Measurements from ENCODE around the gene FANCD2. TPM values are rescaled to one million over a fixed set of nuclear protein-coding genes. Genes with fewer than 3 reads are reported as not detected.

FANCD2 gene
- total RNA-seq, 6 donors from 2014 or later, result 3.0 to 23.0 (median 5.8) TPM

DNA sequence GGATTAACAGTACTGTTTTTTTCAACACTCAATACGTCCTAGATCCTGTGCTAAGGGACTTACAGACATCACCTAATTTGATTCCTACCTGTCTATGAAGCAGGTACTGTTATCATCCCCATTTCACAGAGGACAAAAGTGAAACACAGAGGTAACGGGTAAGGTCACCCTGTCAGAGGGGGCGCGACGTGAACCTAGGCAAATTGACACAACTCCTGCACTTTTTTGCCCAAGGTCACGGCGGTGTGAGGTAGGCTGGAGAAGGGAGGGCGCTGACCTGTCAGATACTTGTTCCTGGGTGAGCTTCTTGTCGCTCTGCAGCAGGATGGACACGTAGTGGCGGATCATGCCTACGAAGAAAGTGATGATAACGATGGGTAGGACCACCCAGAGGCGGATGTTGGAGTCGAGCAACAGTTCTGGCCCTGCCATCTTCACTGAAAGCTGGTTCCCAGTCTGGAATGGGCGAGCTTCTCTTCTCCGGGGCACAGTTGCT is 40.0 kb upstream of the FANCD2 start:
- peaks cover 26 to 43% (median 36%) of the 10 kb centered on the region in 4 donors for H3K4me1 ChIP-seq
- no peaks in the 10 kb centered on the region for H3K9me3 ChIP-seq
- peak; percentile 50 to 70 for ATAC-seq (ENCODE audit: low FRiP score in 2 of 2)
- 1 to 2% methylated on average over 10 to 17 of the region's 17 CpGs for WGBS, 2 donors
- peak overlapping the region; percentile 59 to 98 (median 90) for H3K4me3 ChIP-seq
- H3K27me3 ChIP-seq, result no peaks in the 10 kb centered on the region
- H3K27ac ChIP-seq, result peak overlapping the region; percentile 74 to 90 (median 82)
- TF ChIP-seq, protein P1, sequence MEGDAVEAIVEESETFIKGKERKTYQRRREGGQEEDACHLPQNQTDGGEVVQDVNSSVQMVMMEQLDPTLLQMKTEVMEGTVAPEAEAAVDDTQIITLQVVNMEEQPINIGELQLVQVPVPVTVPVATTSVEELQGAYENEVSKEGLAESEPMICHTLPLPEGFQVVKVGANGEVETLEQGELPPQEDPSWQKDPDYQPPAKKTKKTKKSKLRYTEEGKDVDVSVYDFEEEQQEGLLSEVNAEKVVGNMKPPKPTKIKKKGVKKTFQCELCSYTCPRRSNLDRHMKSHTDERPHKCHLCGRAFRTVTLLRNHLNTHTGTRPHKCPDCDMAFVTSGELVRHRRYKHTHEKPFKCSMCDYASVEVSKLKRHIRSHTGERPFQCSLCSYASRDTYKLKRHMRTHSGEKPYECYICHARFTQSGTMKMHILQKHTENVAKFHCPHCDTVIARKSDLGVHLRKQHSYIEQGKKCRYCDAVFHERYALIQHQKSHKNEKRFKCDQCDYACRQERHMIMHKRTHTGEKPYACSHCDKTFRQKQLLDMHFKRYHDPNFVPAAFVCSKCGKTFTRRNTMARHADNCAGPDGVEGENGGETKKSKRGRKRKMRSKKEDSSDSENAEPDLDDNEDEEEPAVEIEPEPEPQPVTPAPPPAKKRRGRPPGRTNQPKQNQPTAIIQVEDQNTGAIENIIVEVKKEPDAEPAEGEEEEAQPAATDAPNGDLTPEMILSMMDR (IDR thresholded peaks at IDR 0.05), result no peak
- TF ChIP-seq POLR2A (IDR thresholded peaks at IDR 0.05), result no peak
- TF ChIP-seq EP300 (IDR thresholded peaks at IDR 0.05), result no peak
- no peak for TF ChIP-seq POLR2AphosphoS5 (IDR thresholded peaks at IDR 0.05)
- no peak for DNase-seq
- peaks cover 0 to 15% (median 0%) of the 10 kb centered on the region in 4 donors for H3K36me3 ChIP-seq

DNA sequence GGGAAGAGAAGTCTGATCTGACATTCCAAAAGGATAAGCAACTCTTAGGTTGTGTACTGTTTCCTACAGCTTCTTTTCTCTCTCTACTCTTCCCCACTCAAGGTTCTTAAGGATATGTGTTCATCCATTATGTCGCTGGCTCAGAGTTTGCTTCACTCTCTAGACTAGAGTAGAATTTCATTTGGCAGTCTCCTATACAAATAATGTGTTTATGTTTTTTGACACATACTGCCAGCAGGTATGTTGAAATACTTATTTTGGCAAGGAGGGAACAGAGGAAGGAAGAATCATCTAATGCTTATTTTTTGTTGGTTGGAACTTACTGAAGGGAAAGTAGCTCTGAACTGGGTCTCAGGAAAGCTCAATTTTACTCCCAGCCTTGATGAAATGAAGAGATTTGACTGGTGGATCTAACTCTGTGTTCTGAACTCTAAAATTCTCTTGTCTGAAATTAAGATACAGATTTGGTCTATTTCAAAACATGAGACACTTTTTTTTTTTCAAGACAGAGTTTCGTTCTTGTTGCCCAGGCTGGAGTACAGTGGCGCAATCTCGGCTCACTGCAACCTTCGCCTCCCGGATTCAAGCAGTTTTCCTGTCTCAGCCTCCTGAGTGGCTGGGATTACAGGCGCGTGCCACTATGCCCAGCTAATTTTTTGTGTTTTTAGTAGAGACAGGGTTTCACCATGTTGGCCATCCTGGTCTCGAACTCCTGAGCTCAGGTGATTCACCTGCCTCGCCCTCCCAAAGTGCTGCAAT is 32.0 kb upstream of the FANCD2 start:
- TF ChIP-seq, protein P1 (IDR thresholded peaks at IDR 0.05), result no peak
- no peak for TF ChIP-seq EP300 (IDR thresholded peaks at IDR 0.05)
- TF ChIP-seq POLR2AphosphoS5 (IDR thresholded peaks at IDR 0.05), result no peak
- TF ChIP-seq POLR2A (IDR thresholded peaks at IDR 0.05), result no peak
- Histone ChIP-seq H3K27ac (peak overlapping the region in 3 of 4 donors; percentile 1 to 52 (median 4)), H3K36me3 (no peaks in the 10 kb centered on the region), H3K27me3 (no peaks in the 10 kb centered on the region), H3K4me3 (no peak overlapping the region), H3K9me3 (no peaks in the 10 kb centered on the region), H3K4me1 (no peaks in the 10 kb centered on the region)
- DNase-seq, result no peak
- WGBS, 2 donors, result 58 to 82% methylated on average over 10 of the region's 10 CpGs
- ATAC-seq (ENCODE audit: low FRiP score in 2 of 2), result no peak

DNA sequence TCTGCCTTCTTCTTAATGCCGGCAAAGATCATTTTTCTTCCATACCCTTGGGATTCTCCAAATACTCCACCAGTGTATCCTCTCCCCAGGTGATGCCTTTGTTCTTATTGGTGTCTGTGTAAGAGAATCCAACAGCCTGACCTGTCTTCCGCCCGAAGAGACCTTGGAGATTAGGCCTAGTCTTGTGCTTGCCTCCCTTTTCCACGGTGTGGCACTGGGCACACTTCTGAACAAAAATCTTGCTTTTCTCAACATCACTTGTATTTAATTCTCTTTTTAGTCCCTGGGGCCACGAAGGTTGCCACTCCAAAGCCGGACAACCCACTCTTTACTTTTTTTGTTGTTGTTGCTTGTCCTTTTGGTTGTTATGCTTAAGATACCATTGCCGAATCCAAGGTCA is 25.6 kb upstream of the FANCD2 start:
- ATAC-seq (ENCODE audit: low FRiP score in 2 of 2) (no peak), DNase-seq (no peak)
- Histone ChIP-seq H3K4me3 (no peak overlapping the region), H3K9me3 (no peaks in the 10 kb centered on the region), H3K27me3 (no peaks in the 10 kb centered on the region), H3K4me1 (no peaks in the 10 kb centered on the region), H3K27ac (no peak overlapping the region), H3K36me3 (peaks cover 0 to 4% (median 0%) of the 10 kb centered on the region in 4 donors)
- WGBS, 2 donors, result 95 to 97% methylated on average over 7 of the region's 7 CpGs
- no peak for TF ChIP-seq POLR2AphosphoS5 (IDR thresholded peaks at IDR 0.05)
- TF ChIP-seq EP300 (IDR thresholded peaks at IDR 0.05), result no peak
- no peak for TF ChIP-seq POLR2A (IDR thresholded peaks at IDR 0.05)
- TF ChIP-seq, protein P1 (IDR thresholded peaks at IDR 0.05), result no peak

DNA sequence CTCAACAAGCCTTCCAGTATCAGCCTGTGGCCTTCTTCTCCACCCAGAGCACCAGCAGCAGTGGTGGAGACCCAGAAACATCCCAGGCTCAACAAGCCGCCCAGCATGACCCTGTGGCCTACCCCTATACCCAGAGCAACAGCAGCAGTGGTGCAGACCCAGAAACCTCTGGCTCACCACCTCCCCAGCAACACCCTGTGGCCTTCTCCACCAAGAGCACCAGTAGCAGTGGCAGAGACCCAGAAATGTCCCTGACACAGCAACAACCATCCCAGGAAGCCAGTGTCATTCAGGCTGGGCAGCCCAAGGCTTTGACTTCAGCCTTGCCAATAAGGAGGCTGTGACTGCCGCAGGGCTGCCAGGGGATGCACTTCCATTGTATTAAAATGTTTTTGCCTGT is 23.3 kb upstream of the FANCD2 start:
- no peaks in the 10 kb centered on the region for H3K4me1 ChIP-seq
- ATAC-seq (ENCODE audit: low FRiP score in 2 of 2) (no peak), DNase-seq (no peak)
- H3K4me3 ChIP-seq, result no peak overlapping the region
- no peak overlapping the region for H3K27ac ChIP-seq
- H3K9me3 ChIP-seq, result no peaks in the 10 kb centered on the region
- H3K27me3 ChIP-seq, result no peaks in the 10 kb centered on the region
- WGBS, 2 donors, result 94 to 100% methylated on average over 1 to 2 of the region's 2 CpGs
- TF ChIP-seq EP300 (IDR thresholded peaks at IDR 0.05) (no peak), POLR2AphosphoS5 (IDR thresholded peaks at IDR 0.05) (no peak), POLR2A (IDR thresholded peaks at IDR 0.05) (no peak)
- TF ChIP-seq, protein P1 (IDR thresholded peaks at IDR 0.05), result no peak
- H3K36me3 ChIP-seq, result peaks cover 0 to 4% (median 0%) of the 10 kb centered on the region in 4 donors
